Fibroblast of skin of left biceps (primary cell): Measurements from ENCODE around the gene ADAMTS4.

ENCODE experiments used
- DNase-seq, 2 experiments: peaks; one replicate each; pipeline ENCODE4 v3.0.0-alpha.2; 2013; ENCODE audit warnings: low read depth in 2 of 2

ADAMTS4 gene

DNA sequence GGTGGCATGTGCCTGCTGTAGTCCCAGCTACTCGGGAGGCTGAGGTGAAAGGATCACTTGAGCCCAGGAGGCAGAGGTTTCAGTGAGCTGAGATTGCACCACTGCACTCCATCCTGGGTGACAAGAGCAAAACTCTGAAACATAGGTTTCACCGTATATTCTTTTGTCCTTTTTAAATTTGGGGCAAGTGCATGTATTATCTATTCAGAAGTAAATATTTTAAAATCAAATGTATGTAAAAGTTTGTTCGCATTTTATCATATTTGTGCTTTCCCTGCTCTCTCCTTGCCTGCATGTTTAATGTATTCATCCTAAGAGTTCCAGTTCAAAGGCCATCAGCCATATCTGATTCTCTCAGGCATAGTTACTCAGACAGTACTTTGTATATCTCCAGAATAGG is 53.0 kb downstream of the ADAMTS4 start:
- no peak for DNase-seq

DNA sequence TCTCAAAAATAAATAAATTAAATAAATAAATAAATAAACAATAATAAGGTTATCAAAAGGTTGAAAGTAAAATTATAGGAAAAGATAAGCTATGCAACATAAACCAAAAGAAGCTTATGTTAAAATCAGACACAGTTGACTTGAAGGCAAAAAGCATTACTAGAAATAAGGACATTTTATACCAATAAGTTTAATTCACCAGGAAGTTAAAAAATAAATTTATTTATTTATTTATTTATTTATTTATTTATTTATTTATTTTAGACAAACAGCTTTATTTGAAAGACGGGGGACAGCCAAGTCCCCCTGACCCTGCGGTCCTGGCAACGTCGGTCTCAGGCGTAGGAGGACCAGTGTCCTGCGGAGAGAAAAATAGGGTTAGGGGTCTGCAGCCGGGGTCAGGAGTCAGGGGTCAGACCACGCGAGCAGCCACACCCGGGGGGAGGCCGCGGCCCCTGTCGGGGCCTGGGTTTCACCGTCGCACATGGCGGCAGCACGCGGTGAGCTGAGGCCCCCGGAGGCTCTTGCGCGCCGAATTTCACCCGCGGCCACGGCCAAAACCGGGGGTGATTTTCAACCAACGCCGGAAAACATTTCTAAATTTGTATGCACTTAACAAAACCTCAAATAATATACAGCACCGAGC is 58.0 kb downstream of the ADAMTS4 start:
- DNase-seq = no peak

- no peak for DNase-seq
Observed at GRCh38 chr1:161139766-161140165, 59.1 kb downstream of the ADAMTS4 start.

DNA sequence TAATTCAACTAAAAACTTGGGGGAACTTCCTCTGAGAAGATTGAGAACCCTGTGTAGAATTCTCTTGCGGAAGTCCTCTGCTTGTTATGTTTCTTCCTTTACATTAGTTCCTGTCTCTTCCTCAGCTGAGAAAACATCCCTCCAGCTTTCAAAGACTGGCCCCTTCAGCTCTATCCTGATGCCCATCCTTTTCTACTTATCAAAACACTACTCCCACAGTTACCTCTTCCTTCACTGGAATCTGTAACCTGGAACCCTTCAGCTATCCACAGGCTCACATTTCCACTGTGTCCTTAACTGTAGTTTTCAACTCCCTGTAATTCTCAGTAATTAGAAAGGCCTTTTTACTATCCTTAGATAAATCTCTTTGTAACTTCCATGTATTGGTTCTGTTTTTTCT is 60.4 kb downstream of the ADAMTS4 start:
- no peak for DNase-seq

GRCh38 chr1:161137881-161138280 is 61.0 kb downstream of the ADAMTS4 start:
- no peak for DNase-seq
